Measurements from ENCODE around the gene NABP1. TPM values are rescaled to one million over a fixed set of nuclear protein-coding genes. Genes with fewer than 3 reads are reported as not detected.

NABP1 gene
- polyA plus RNA-seq, 1 donor from 2014 or later: 1.5 TPM

- Histone ChIP-seq H2AFZ (ENCODE audit: low read depth, low read length) (no peak overlapping the region), H3K27ac (ENCODE audit: low read length) (no peak overlapping the region), H4K20me1 (ENCODE audit: insufficient read depth) (no peaks in the 10 kb centered on the region), H3K4me2 (ENCODE audit: low read length) (no peak overlapping the region), H3K79me2 (replicated peaks; ENCODE audit: insufficient read depth, low read length) (no peaks in the 10 kb centered on the region), H3F3A (ENCODE audit: insufficient read depth, low read length, poor library complexity, severe bottlenecking) (no peaks in the 10 kb centered on the region), H3K9me3 (ENCODE audit: low read length) (no peaks in the 10 kb centered on the region), H3K9me2 (ENCODE audit: insufficient read depth, low read length) (no peaks in the 10 kb centered on the region), H3K27me3 (ENCODE audit: insufficient read depth, low read depth, low read length) (no peaks in the 10 kb centered on the region), H3K4me3 (ENCODE audit: low read length) (no peak overlapping the region), H3K36me3 (ENCODE audit: insufficient read depth, low read length) (no peaks in the 10 kb centered on the region), H3K9ac (ENCODE audit: low read length) (no peak overlapping the region)
- TF ChIP-seq EP300 (conservative IDR thresholded peaks at IDR 0.05; ENCODE audit: poor library complexity, severe bottlenecking) (no peak), MXI1 (conservative IDR thresholded peaks at IDR 0.05; ENCODE audit: poor library complexity, severe bottlenecking) (no peak), CTCF (IDR thresholded peaks at IDR 0.05; ENCODE audit: poor library complexity, severe bottlenecking) (no peak), EZH2 (IDR thresholded peaks at IDR 0.05; ENCODE audit: borderline replicate concordance, insufficient read depth, low read length, poor library complexity, severe bottlenecking) (no peak), REST (IDR thresholded peaks at IDR 0.05; ENCODE audit: borderline replicate concordance) (no peak), TAF1 (IDR thresholded peaks at IDR 0.05; ENCODE audit: low read depth) (no peak), POLR2AphosphoS5 (IDR thresholded peaks at IDR 0.05) (no peak), SMC3 (conservative IDR thresholded peaks at IDR 0.05; ENCODE audit: poor library complexity) (no peak), RAD21 (conservative IDR thresholded peaks at IDR 0.05) (no peak)
Measured at GRCh38 chr2:191649519-191649918, 28.4 kb upstream of the NABP1 start.

GRCh38 chr2:191650896-191651773 is 26.8 kb upstream of the NABP1 start:
- Histone ChIP-seq H3K27ac (ENCODE audit: low read length) (no peak overlapping the region), H3K9ac (ENCODE audit: low read length) (no peak overlapping the region), H3K27me3 (ENCODE audit: insufficient read depth, low read depth, low read length) (no peaks in the 10 kb centered on the region), H3K79me2 (replicated peaks; ENCODE audit: insufficient read depth, low read length) (no peaks in the 10 kb centered on the region), H3K36me3 (ENCODE audit: insufficient read depth, low read length) (no peaks in the 10 kb centered on the region), H3F3A (ENCODE audit: insufficient read depth, low read length, poor library complexity, severe bottlenecking) (no peaks in the 10 kb centered on the region), H3K4me2 (ENCODE audit: low read length) (no peak overlapping the region), H2AFZ (ENCODE audit: low read depth, low read length) (no peak overlapping the region), H3K9me2 (ENCODE audit: insufficient read depth, low read length) (no peaks in the 10 kb centered on the region), H3K4me3 (ENCODE audit: low read length) (no peak overlapping the region), H3K9me3 (ENCODE audit: low read length) (no peaks in the 10 kb centered on the region), H4K20me1 (ENCODE audit: insufficient read depth) (no peaks in the 10 kb centered on the region)
- no peak for TF ChIP-seq EP300 (conservative IDR thresholded peaks at IDR 0.05; ENCODE audit: poor library complexity, severe bottlenecking)
- TF ChIP-seq TAF1 (IDR thresholded peaks at IDR 0.05; ENCODE audit: low read depth): no peak
- no peak for TF ChIP-seq EZH2 (IDR thresholded peaks at IDR 0.05; ENCODE audit: borderline replicate concordance, insufficient read depth, low read length, poor library complexity, severe bottlenecking)
- TF ChIP-seq REST (IDR thresholded peaks at IDR 0.05; ENCODE audit: borderline replicate concordance): no peak
- TF ChIP-seq POLR2AphosphoS5 (IDR thresholded peaks at IDR 0.05): no peak
- no peak for TF ChIP-seq RAD21 (conservative IDR thresholded peaks at IDR 0.05)
- TF ChIP-seq CTCF (IDR thresholded peaks at IDR 0.05; ENCODE audit: poor library complexity, severe bottlenecking): no peak
- TF ChIP-seq MXI1 (conservative IDR thresholded peaks at IDR 0.05; ENCODE audit: poor library complexity, severe bottlenecking): no peak
- no peak for TF ChIP-seq SMC3 (conservative IDR thresholded peaks at IDR 0.05; ENCODE audit: poor library complexity)

Measured in neural cell (in vitro differentiated cells).